Mucosa of stomach (tissue), 1 donor: ENCODE data around the gene THTPA.
A peak's percentile ranks its signal among the peaks of the same experiment; 100 is the strongest.
"Not testable (repeated sequence)": the region's sequence is repeated elsewhere in the genome, so short reads cannot be mapped to it uniquely, and the experiment has no call there.

ENCODE experiments used
- H3K27me3 ChIP-seq: one replicate; pipeline ENCODE4 v1.7.0; 2013; ENCODE audit warnings: mild to moderate bottlenecking, low read length; ENCODE audit not compliant: control insufficient read depth, insufficient read depth
- H3K36me3 ChIP-seq: one replicate; pipeline ENCODE4 v1.7.0; 2013; ENCODE audit warnings: low read length; ENCODE audit not compliant: control insufficient read depth, insufficient read depth
- H3K4me1 ChIP-seq: one replicate; pipeline ENCODE4 v1.7.0; 2013; ENCODE audit warnings: mild to moderate bottlenecking, low read length; ENCODE audit not compliant: control insufficient read depth, insufficient read depth
- H3K4me3 ChIP-seq: one replicate; pipeline ENCODE4 v1.7.0; 2013; ENCODE audit warnings: low read length
- H3K9ac ChIP-seq: one replicate; pipeline ENCODE4 v1.7.0; 2013; ENCODE audit warnings: mild to moderate bottlenecking, low read length, moderate library complexity
- H3K9me3 ChIP-seq: one replicate; pipeline ENCODE4 v1.7.0; 2013; ENCODE audit warnings: mild to moderate bottlenecking, low read length, moderate library complexity; ENCODE audit not compliant: control insufficient read depth
- donor health status: Pancreatic carcinoma.

THTPA gene

GRCh38 chr14:23577710-23578392 lies 21.8 kb downstream of the THTPA start:
- H3K9ac ChIP-seq: no peak overlapping the region
- peaks cover 54% of the 10 kb centered on the region for H3K27me3 ChIP-seq

DNA sequence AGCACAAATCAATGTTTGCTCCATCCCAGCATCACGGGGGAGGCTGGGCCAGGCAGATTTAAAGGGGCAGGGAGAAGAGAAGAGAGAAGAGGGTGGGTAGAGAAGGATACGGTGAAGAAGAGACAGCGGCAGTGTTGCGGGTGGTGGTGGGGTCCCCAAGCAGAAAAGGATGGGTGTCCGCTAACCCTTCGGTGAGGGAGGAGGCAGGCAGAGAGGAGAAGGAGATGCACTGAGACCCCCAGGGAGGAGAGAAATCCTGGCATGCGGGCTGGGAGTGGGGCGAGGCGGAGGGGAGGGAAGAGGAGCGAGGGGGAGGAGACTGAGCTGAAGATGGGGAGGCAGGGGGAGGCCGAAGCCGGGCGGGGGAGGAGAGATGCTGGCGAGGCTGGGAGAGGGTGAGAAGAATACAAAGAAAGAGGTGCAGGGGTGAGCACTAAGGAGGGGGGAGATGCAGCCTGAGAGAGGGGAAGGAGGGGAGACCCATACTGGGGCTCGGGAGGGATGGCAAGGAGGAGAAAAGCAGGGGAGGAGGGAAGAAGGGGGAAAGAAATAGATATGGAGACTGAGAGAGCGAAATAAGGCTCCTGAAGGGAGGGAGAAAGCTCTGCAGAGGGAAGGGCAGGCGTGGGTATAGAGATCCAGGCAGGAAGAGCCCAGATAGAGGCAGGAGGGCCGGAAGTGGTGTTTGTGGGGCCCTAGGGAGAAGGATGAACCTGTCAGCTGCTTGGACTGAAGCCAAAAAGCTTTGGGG lies 22.7 kb downstream of the THTPA start, which contains the start of gene JPH4:
Gene JPH4, minus strand, starts transcription at position 231 of the 751 bp plus-strand sequence. CDS start 1,337 bp downstream, outside the sequence.
- Histone ChIP-seq H3K4me3 (no peak within 1 kb of the TSS), H3K36me3 (no peaks in the 10 kb centered on the region), H3K9ac (no peak within 1 kb of the TSS), H3K4me1 (peaks cover 7% of the 10 kb centered on the region), H3K27me3 (peaks cover 50% of the 10 kb centered on the region), H3K9me3 (no peaks in the 10 kb centered on the region)

More at GRCh38 chr14:23577710-23578392, 21.8 kb downstream of the THTPA start:
- H3K4me1 ChIP-seq: peaks cover 7% of the 10 kb centered on the region
- H3K9me3 ChIP-seq: no peaks in the 10 kb centered on the region
- H3K36me3 ChIP-seq: no peaks in the 10 kb centered on the region
- no peak overlapping the region for H3K4me3 ChIP-seq

- Histone ChIP-seq H3K4me3 (no peak overlapping the region), H3K9ac (no peak overlapping the region), H3K4me1 (peaks cover 7% of the 10 kb centered on the region), H3K36me3 (no peaks in the 10 kb centered on the region), H3K9me3 (no peaks in the 10 kb centered on the region), H3K27me3 (peaks cover 50% of the 10 kb centered on the region)
Measured at GRCh38 chr14:23579311-23579630, 23.2 kb downstream of the THTPA start.

GRCh38 chr14:23579739-23580138 lies 23.7 kb downstream of the THTPA start:
- Histone ChIP-seq H3K9ac (no peak overlapping the region), H3K4me3 (no peak overlapping the region), H3K36me3 (no peaks in the 10 kb centered on the region), H3K4me1 (peaks cover 7% of the 10 kb centered on the region), H3K27me3 (peaks cover 49% of the 10 kb centered on the region), H3K9me3 (no peaks in the 10 kb centered on the region)

- Histone ChIP-seq H3K36me3 (no peaks in the 10 kb centered on the region), H3K9me3 (no peaks in the 10 kb centered on the region), H3K9ac (no peak overlapping the region), H3K4me1 (peaks cover 7% of the 10 kb centered on the region), H3K4me3 (no peak overlapping the region), H3K27me3 (peaks cover 43% of the 10 kb centered on the region)
Measured at GRCh38 chr14:23580152-23580926, 24.3 kb downstream of the THTPA start.

- Histone ChIP-seq H3K9me3 (no peaks in the 10 kb centered on the region), H3K27me3 (peaks cover 38% of the 10 kb centered on the region), H3K36me3 (no peaks in the 10 kb centered on the region), H3K4me1 (peaks cover 7% of the 10 kb centered on the region), H3K9ac (no peak overlapping the region), H3K4me3 (no peak overlapping the region)
Measured at GRCh38 chr14:23580948-23581281, 24.8 kb downstream of the THTPA start.

- no peak overlapping the region for H3K9ac ChIP-seq
- H3K4me1 ChIP-seq: no peaks in the 10 kb centered on the region
- H3K36me3 ChIP-seq: no peaks in the 10 kb centered on the region
- no peaks in the 10 kb centered on the region for H3K9me3 ChIP-seq
- H3K4me3 ChIP-seq: no peak overlapping the region
- peaks cover 15% of the 10 kb centered on the region for H3K27me3 ChIP-seq
Measured at GRCh38 chr14:23582906-23583760, 27.1 kb downstream of the THTPA start.

DNA sequence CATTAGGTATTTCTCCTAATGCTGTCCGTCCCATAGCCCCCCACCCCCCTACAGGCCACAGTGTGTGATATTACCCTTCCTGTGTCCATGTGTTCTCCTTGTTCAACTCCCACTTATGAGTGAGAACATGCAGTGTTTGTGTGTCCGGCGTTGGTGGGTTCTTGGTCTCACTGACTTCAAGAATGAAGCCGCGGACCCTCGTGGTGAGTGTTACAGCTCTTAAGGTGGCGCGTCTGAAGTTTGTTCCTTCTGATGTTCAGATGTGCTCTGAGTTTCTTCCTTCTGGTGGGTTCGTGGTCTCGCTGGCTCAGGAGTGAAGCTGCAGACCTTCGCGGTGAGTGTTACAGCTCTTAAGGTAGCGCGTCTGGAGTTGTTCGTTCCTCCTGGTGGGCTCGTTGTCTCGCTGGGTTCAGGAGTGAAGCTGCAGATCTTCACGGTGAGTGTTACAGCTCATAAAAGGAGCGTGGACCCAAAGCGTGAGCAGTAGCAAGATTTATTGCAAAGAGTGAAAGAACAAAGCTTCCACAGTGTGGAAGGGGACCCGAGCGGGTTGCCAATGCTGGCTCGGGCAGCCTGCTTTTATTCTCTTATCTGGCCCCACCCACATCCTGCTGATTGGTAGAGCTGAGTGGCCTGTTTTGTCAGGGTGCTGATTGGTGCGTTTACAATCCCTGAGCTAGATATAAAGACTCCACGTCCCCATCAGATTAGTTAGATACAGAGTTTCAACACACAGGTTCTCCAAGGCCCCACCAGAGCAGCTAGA lies 27.9 kb downstream of the THTPA start:
- H3K9ac ChIP-seq, H3K27me3 ChIP-seq, H3K4me3 ChIP-seq, H3K4me1 ChIP-seq, H3K9me3 ChIP-seq, H3K36me3 ChIP-seq: not testable (repeated sequence)

DNA sequence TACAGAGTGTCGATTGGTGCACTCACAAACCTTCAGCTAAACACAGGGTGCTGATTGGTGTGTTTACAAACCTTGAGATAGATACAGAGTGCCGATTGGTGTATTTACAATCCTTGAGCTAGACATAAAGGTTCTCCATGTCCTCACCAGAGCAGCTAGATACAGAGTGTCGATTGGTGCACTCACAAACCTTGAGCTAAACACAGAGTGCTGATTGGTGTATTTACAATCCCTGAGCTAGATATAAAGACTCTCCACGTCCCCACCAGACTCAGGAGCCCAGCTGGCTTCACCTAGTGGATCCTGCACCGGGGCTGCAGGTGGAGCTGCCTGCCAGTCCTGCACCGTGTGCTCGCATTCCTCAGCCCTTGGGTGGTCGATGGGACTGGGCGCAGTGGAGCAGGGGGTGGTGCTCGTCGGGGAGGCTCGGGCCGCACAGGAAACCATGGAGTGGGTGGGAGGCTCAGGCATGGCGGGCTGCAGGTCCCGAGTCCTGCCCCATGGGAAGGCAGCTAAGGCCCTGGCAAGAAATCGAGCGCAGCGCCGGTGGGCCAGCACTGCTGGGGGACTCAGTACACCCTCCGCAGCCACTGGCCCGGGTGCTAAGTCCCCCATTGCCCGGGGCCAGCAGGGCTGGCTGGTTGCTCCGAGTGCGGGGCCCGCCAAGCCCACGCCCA lies 28.6 kb downstream of the THTPA start:
- not testable (repeated sequence) for H3K4me1 ChIP-seq, H3K4me3 ChIP-seq, H3K9ac ChIP-seq, H3K9me3 ChIP-seq, H3K27me3 ChIP-seq, H3K36me3 ChIP-seq

- no peaks in the 10 kb centered on the region for H3K9me3 ChIP-seq
- H3K4me1 ChIP-seq: peaks cover 8% of the 10 kb centered on the region
Measured at GRCh38 chr14:23588884-23589598, 33.0 kb downstream of the THTPA start.

More at GRCh38 chr14:23588884-23589598, 33.0 kb downstream of the THTPA start:
- Histone ChIP-seq H3K36me3 (no peaks in the 10 kb centered on the region), H3K4me3 (peak overlapping the region; percentile 21), H3K27me3 (no peaks in the 10 kb centered on the region), H3K9ac (no peak overlapping the region)
